Ascending aorta (tissue), 2 donors: ENCODE measurements around the gene LTBP4. TPM values are rescaled to one million over a fixed set of nuclear protein-coding genes. Genes with fewer than 3 reads are reported as not detected.

Experiments
- DNase-seq, 2 donors: peaks; one replicate each; pipeline ENCODE4 v3.0.0-alpha.2; 2019; ENCODE audit warnings: low spot score in 2 of 2
- H3K27ac ChIP-seq, 2 donors: fragments of 200-600 bp; sonication (generic); one replicate each; pipeline ENCODE4 v1.5.1; 2016 to 2017; ENCODE audit warnings: mild to moderate bottlenecking in 1 of 2
- H3K27me3 ChIP-seq: fragments of 200-600 bp; sonication (generic); one replicate; pipeline ENCODE4 v1.5.1; 2017
- H3K36me3 ChIP-seq, 2 donors: fragments of 200-600 bp; sonication (generic); one replicate each; pipeline ENCODE4 v1.5.1; 2016
- H3K4me1 ChIP-seq, 2 donors: fragments of 200-600 bp; sonication (generic); one replicate each; pipeline ENCODE4 v1.5.1; 2016 to 2017; ENCODE audit warnings: mild to moderate bottlenecking in 1 of 2
- H3K4me3 ChIP-seq, 2 donors: fragments of 200-600 bp; sonication (generic); one replicate each; pipeline ENCODE4 v1.5.1; 2016 to 2017; ENCODE audit warnings: mild to moderate bottlenecking in 1 of 2
- H3K9me3 ChIP-seq, 2 donors: fragments of 200-600 bp; sonication (generic); one replicate each; pipeline ENCODE4 v1.5.1; 2016
- intact Hi-C: fragments of 100-400 bp; cut with DNase I; formaldehyde crosslinking; loops from one replicate; pipeline ENCODE4 v1.15.1; 2023
- total RNA-seq: library from RNA; depleted of rRNA; stranded (reverse); fragments of >200 nt; gene quantifications from one replicate; pipeline ENCODE4 v1.1.0, GENCODE V29; 2016
- TF ChIP-seq, protein P1 (sequence below), 3 experiments: fragments of 200-600 bp in 2 of 3; fragments of 450-650 bp in 1 of 3; sonication (generic) in 2 of 3; IDR thresholded peaks; one replicate each; pipeline ENCODE4 v1.5.1; 2016 to 2019; ENCODE audit warnings: antibody characterized with exemption in 3 of 3, mild to moderate bottlenecking in 1 of 3, moderate library complexity in 1 of 3

LTBP4 gene
- total RNA-seq, 1 donor from 2014 or later: 691 TPM

- Histone ChIP-seq H3K4me1 (peaks cover 7 to 26% of the 10 kb centered on the region in 2 donors), H3K9me3 (no peaks in the 10 kb centered on the region), H3K36me3 (peaks cover 11 to 16% of the 10 kb centered on the region in 2 donors), H3K27ac (no peak overlapping the region), H3K27me3 (no peaks in the 10 kb centered on the region), H3K4me3 (no peak overlapping the region)
- DNase-seq: no peak
- TF ChIP-seq, protein P1, sequence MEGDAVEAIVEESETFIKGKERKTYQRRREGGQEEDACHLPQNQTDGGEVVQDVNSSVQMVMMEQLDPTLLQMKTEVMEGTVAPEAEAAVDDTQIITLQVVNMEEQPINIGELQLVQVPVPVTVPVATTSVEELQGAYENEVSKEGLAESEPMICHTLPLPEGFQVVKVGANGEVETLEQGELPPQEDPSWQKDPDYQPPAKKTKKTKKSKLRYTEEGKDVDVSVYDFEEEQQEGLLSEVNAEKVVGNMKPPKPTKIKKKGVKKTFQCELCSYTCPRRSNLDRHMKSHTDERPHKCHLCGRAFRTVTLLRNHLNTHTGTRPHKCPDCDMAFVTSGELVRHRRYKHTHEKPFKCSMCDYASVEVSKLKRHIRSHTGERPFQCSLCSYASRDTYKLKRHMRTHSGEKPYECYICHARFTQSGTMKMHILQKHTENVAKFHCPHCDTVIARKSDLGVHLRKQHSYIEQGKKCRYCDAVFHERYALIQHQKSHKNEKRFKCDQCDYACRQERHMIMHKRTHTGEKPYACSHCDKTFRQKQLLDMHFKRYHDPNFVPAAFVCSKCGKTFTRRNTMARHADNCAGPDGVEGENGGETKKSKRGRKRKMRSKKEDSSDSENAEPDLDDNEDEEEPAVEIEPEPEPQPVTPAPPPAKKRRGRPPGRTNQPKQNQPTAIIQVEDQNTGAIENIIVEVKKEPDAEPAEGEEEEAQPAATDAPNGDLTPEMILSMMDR (IDR thresholded peaks at IDR 0.05): no peak
- intact Hi-C loops: loop anchor here (10.0 kb wide), 1 partner anchor 324 kb away; the partner anchor contains the start of gene AKT2
Measured at GRCh38 chr19:40608957-40609356, 7.8 kb downstream of the LTBP4 start.

GRCh38 chr19:40609561-40610395 lies 8.6 kb downstream of the LTBP4 start:
- H3K9me3 ChIP-seq: no peaks in the 10 kb centered on the region
- peak overlapping the region; percentile 46 to 52 for H3K4me3 ChIP-seq
- TF ChIP-seq, protein P1 (IDR thresholded peaks at IDR 0.05): no peak
- no peaks in the 10 kb centered on the region for H3K27me3 ChIP-seq
- peak overlapping the region; percentile 42 to 79 for H3K27ac ChIP-seq
- intact Hi-C loops: loop anchor here (10.0 kb wide), 1 partner anchor 325 kb away; the partner anchor contains the start of gene AKT2
- H3K4me1 ChIP-seq: peaks cover 3 to 19% of the 10 kb centered on the region in 2 donors
- peak; percentile 44 to 95 for DNase-seq
- peaks cover 17 to 22% of the 10 kb centered on the region in 2 donors for H3K36me3 ChIP-seq

GRCh38 chr19:40610396-40611064 lies 9.4 kb downstream of the LTBP4 start:
- H3K27ac ChIP-seq: peak overlapping the region; percentile 42 to 79
- peak overlapping the region; percentile 46 to 52 for H3K4me3 ChIP-seq
- peaks cover 3 to 16% of the 10 kb centered on the region in 2 donors for H3K4me1 ChIP-seq
- DNase-seq: peak in 1 of 2 donors; percentile 87
- H3K36me3 ChIP-seq: peaks cover 17 to 22% of the 10 kb centered on the region in 2 donors
- H3K27me3 ChIP-seq: no peaks in the 10 kb centered on the region
- intact Hi-C loops: no loop called here
- TF ChIP-seq, protein P1 (IDR thresholded peaks at IDR 0.05): no peak
- no peaks in the 10 kb centered on the region for H3K9me3 ChIP-seq

DNA sequence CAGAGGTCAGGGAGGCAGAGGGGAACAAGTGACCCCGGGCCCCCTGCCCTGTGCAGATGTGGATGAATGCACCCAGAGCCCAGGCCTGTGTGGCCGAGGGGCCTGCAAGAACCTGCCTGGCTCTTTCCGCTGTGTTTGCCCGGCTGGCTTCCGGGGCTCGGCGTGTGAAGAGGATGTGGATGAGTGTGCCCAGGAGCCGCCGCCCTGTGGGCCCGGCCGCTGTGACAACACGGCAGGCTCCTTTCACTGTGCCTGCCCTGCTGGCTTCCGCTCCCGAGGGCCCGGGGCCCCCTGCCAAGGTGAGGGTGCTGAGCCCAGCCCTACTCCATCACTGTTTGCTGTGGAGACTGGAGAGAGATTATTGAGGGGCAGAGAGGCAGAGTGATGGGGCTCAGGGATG lies 9.9 kb downstream of the LTBP4 start:
- intact Hi-C loops: no loop called here
- peaks cover 17 to 26% of the 10 kb centered on the region in 2 donors for H3K36me3 ChIP-seq

More for the DNA sequence above, 9.9 kb downstream of the LTBP4 start:
- DNase-seq: peak in 1 of 2 donors; percentile 64
- Histone ChIP-seq H3K4me3 (no peak overlapping the region), H3K4me1 (peaks cover 3 to 16% of the 10 kb centered on the region in 2 donors), H3K9me3 (no peaks in the 10 kb centered on the region), H3K27ac (peak overlapping the region; percentile 42 to 79), H3K27me3 (no peaks in the 10 kb centered on the region)
- TF ChIP-seq, protein P1 (IDR thresholded peaks at IDR 0.05): no peak
